GM13976 (cell line): ENCODE data around the gene PPM1H.

Source experiments
- DNase-seq: peaks from one replicate; pipeline ENCODE4 v3.0.0; 2012; ENCODE audit warnings: low spot score
- in situ Hi-C: fragments of 300-500 bp; cut with MboI; formaldehyde crosslinking; loops from one replicate; pipeline ENCODE4 v1.12.0; 2022; ENCODE audit warnings: low sequenced_read_pairs, mixed read lengths, inconsistent platforms; ENCODE audit not compliant: unreplicated experiment
- TF ChIP-seq, protein P1 (sequence below): IDR thresholded peaks from 2 replicates; pipeline ENCODE4 v1.5.1; 2012; ENCODE audit warnings: borderline replicate concordance, mild to moderate bottlenecking; ENCODE audit not compliant: insufficient read depth; ENCODE audit errors: extremely low read depth, missing control alignments, control extremely low read depth

The PPM1H gene

DNA sequence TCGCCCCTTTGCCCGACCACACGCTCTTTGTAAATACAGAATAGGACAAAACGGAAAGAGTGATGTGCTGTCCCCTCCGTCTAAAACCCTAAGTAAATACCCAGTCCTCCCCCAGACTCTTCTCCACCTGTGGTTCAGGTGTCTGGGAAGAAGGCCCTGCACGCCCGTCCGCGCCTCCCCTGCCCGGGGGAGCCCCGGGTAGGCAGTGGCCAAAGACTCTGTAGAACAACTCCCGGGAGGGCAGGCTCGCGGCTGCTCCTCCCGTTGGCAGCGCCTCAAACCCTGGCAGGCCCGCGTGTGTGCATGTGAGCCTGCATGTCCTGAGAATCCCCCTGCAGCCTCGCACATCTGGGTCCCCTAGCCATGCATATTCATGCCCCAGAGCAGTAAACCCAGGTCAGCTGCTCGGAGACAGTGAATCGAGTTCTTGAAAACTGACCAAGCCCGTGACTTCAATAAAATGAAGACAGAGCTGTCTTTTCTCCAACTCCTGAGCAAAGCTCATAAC is 302.5 kb downstream of the PPM1H start:
- DNase-seq = peak; percentile 61
- TF ChIP-seq, protein P1, sequence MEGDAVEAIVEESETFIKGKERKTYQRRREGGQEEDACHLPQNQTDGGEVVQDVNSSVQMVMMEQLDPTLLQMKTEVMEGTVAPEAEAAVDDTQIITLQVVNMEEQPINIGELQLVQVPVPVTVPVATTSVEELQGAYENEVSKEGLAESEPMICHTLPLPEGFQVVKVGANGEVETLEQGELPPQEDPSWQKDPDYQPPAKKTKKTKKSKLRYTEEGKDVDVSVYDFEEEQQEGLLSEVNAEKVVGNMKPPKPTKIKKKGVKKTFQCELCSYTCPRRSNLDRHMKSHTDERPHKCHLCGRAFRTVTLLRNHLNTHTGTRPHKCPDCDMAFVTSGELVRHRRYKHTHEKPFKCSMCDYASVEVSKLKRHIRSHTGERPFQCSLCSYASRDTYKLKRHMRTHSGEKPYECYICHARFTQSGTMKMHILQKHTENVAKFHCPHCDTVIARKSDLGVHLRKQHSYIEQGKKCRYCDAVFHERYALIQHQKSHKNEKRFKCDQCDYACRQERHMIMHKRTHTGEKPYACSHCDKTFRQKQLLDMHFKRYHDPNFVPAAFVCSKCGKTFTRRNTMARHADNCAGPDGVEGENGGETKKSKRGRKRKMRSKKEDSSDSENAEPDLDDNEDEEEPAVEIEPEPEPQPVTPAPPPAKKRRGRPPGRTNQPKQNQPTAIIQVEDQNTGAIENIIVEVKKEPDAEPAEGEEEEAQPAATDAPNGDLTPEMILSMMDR = no peak
- in situ Hi-C loops = no loop called here

DNA sequence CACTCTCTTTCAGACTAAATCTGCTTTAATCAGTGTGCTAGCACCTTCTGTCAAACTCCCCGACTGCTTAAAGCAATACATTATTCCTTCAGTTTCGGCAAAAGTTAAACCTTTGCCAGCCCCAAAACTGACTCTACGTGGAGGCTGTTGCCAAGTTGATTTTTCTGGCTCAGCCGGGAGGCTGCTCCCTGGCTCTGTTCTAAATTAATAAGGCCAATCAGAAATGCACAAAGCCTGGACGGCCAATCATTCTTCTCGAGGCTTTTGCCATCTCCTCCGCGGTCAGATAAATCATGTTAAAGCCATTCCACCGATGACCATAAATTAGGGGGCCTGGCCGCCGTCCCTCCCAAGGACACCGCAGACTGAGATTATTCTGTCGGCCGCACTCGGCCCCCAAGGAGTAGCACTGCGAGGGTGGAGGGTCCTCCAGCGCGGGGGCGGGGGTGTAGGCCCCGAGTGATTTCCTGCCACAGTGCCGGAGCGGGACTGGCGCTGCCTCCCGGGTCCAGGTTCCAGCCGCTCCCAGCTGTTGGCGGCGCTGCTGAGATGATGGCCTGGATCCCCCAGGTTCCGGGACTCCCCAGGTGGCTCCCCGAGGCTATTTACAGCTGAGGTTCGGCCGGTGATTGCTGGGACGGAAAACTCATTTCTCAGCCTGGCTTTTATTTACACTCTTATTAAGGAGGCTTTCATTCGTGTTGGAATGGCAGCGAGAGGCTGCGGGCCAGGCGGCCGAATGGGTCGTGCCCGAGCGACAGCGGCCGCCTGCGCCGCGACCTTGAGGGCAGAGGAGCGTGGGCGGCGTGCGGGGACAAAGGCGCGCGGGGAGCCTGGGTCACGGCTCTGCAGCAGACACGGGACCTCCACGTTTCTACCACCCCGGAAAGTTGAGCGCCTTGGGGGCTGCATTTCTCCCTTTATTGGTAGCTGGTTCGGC is 303.2 kb downstream of the PPM1H start:
- DNase-seq = peak; percentile 78
- in situ Hi-C loops = no loop called here
- TF ChIP-seq, protein P1 = peak; percentile 43

DNA sequence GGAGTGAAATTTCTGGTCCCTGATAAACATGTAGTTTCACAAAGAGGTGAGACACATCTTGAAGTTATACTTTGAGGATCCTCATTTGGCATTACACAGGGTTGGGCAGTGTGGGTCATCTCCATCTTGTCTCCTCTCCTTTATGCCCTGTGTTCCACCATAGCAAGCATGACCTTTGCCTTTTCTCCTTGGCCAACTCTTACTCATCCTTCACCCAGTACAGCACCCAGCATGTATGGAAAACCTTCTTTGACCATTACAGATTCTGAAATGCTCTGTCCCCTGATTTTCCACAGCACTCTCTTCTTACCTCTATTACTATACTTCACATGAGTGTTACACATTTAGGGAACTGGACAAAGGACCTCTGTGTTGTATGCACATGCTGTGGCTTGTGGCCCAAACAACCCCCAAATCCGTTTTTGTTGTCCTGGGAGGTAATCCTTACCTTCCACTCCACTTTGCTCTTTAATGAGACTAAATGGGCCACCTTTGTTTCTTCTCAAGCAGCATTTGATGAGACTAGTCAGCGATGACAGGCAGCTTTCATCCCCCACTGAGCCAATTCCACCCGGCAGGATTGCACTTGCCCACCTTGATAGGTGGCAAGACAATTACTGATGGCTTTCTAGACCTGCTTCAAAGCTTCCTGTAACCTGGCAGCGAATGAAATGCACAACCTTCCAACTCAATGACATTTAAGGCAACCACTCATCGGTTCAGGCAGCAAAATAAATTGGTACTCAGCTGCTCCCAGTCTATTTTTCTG is 304.8 kb downstream of the PPM1H start:
- in situ Hi-C loops = no loop called here
- TF ChIP-seq, protein P1 = no peak
- DNase-seq = no peak

DNA sequence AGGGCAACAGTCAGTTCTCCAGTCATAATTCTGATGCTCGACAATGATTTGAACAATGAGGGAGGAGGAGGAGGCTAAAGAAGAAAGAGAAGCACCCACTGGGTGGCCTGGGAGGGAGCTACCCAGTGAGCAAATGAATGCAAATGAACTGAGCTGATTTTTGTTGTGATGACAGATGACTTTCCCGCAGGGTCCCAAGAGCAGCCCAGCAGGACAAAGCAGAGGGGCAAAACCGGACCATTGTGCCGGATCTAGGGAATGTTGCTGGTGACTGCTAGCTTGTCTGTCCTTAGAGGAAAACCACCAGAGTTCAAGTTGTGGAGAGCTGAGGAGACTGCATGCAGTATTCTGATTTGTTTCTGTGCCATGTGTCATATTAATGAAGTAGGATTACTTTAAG is 305.5 kb downstream of the PPM1H start:
- DNase-seq = no peak
- in situ Hi-C loops = no loop called here

DNA sequence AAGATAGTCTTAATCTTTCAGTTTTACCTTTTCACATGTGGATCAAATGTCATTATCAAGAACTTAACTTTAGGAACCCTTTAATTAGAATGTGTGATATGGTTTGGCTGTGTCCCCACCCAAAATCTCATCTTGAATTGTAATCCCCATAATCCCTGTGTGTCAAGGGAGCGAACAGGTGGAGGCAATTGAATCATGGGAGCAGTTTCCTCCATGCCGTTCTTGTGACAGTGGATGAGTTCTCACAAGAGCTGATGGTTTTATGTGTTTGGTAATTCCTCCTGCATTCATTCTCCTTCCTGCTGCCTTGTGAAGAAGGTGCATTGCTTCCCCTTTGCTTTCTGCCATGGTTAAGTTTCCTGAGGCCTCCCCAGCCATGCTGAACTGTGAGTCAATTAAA is 307.8 kb downstream of the PPM1H start:
- TF ChIP-seq, protein P1 = no peak
- no peak for DNase-seq
- in situ Hi-C loops = no loop called here

More for the DNA sequence above, 305.5 kb downstream of the PPM1H start:
- TF ChIP-seq, protein P1 = no peak

DNA sequence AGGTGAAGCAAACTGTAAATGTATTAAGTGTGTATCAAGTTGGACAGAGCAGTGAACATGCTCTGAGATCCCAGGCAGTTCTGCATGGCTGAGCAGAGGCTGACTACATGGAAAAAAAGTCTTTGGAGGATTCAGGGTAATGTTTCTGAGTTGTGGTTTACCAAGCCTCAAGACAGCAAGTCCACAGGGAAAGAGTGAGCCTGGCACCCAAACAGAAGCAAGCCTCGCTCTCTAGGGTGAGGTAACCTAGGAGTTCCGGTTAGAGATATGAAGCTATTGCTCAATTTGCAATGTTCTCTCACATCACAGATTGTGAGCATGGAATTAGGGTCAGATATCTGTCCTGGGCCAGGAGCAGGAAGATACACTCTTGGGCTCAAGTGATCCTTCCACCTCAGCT is 309.7 kb downstream of the PPM1H start:
- TF ChIP-seq, protein P1 = no peak
- no peak for DNase-seq
- in situ Hi-C loops = no loop called here
